Uterus (tissue), 2 donors: ENCODE results near the gene EPHX1.

Experiments used
- CTCF ChIP-seq, 4 experiments: fragments of 200-600 bp in 2 of 4; fragments of 450-650 bp in 2 of 4; sonication (generic) in 2 of 4; IDR thresholded peaks; one replicate each; pipeline ENCODE4 v1.5.1; 2016 to 2019; ENCODE audit warnings: antibody characterized with exemption in 4 of 4, mild to moderate bottlenecking in 2 of 4, moderate library complexity in 1 of 4
- POLR2A ChIP-seq, 2 donors: fragments of 450-650 bp; IDR thresholded peaks; one replicate each; pipeline ENCODE4 v1.6.1; 2016; ENCODE audit warnings: antibody characterized with exemption in 2 of 2, mild to moderate bottlenecking in 1 of 2, moderate library complexity in 1 of 2

- TF ChIP-seq CTCF (IDR thresholded peaks at IDR 0.05) (no peak), POLR2A (IDR thresholded peaks at IDR 0.05) (no peak)
These were observed 17.2 kb downstream of the EPHX1 start for GRCh38 chr1:225827076-225827475.
